HG03175 (cell line): ENCODE results near the gene SCP2.

Experiments used
- ATAC-seq: cut with Tn5 transposase; IDR thresholded peaks from one replicate; pipeline ENCODE4 v1.9.1; 2021; ENCODE audit warnings: mild to moderate bottlenecking, moderate library complexity; ENCODE audit not compliant: unreplicated experiment

The SCP2 gene

DNA sequence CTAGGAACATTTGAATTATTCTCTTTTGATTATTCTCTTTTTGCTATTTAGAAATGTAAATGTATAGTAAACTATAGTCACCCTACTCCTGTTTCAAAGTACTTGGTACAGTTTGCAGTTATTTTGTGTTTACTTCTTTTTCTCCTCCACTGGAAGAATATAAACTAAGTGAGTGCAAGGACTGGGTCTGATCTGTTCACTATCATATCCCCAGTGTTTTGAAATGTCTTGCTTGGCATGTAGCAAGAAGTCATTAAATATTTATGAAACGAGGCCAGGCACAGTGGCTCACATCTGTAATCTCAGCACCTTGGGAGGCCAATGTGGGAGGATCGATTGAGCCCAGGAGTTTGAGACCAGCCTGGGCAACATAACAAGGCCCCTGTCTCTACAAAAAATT, 99.2 kb downstream of the SCP2 start:
- ATAC-seq, result no peak

DNA sequence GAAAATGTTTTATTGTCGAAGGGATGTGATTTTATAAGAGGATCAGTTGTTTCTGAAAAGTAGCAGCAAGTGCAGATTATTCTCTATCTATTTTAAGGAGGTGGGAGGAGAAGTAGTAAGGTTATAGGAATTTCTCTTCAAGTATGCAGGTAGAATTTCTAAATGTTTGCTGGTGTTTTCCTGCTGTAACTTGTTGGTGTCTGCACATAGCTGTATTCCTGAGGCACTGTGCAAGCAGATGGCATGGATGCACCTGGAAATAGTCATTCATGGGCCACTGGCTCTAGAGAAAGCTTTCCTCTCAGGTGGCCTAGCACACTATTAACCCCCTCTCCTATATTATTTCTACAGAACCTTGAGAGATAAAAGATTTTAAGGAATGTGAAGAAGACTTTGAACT, 104.7 kb downstream of the SCP2 start:
- ATAC-seq, result no peak

DNA sequence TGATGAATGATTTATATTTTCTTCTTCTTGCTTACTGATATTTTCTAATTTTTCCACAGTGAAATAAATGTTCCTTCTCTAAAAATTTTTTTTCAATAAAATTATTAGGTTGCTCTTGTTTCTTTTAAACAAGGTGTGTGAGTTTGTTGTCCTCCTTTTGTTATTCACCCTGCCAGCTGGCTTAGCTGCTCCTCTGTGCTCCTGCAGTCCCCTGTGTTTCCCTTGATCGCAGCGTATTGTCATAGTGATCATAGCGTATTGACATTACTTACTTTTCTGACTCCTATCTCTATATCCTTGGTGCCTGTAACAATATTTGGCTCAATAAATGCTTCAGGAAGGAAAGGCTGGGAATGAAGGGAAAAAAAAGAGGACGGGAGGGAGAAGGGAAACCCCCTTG, 110.1 kb downstream of the SCP2 start:
- ATAC-seq, result no peak

DNA sequence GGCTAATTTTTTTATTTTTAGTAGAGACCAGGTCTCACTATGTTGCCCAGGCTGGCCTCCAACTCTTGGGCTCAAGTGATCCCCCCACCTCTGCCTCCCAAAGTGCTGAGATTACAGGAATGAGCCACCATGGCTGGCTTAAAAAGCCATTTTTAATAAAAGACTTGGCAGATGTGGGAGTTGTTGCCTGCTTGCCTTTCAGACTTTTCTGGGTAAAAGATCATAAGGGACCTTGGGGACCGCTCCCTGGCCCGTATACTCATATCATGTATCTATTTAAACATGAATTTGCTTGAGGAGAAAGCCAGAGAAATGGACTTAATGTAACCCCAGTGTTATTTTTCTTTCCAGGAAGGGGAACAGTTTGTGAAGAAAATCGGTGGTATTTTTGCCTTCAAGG, 111.5 kb downstream of the SCP2 start:
- no peak for ATAC-seq

DNA sequence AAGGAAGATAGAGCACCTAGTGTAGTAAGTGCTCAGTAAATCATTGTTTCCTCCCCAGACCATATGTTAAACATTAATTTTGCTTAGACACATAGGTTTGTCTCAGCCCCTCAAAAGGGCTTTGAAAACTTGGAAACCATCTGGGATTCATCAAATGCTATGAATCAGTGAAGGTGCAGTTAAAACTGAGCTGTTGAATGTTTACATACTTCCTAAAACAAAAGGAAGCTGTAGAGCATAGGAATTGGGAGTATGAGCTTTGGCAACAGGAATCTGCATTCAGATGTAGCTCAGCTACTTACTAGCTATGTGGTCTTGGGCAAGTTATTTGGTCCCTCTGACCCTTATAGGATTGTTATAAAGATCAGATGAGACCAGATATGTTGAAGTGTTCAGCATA, 116.2 kb downstream of the SCP2 start:
- ATAC-seq, result no peak

DNA sequence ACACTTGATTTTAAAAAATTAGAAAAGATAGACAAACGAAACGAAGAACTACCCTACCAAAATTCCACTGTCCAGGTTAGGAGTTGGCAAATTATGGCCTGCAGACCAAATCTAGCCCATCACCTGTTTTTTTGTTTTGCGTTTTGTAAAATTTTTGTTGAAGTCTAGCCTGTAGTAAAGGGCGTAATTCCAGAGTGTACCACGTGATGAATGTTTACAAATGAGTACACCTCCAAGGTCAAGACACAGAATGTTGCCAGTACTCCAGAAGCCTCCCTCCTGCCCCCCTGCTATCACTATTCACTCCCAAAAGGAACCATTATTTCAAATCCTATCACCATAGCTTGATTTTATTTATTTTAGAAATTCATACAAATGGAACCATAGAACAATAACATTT, 117.8 kb downstream of the SCP2 start:
- no peak for ATAC-seq

DNA sequence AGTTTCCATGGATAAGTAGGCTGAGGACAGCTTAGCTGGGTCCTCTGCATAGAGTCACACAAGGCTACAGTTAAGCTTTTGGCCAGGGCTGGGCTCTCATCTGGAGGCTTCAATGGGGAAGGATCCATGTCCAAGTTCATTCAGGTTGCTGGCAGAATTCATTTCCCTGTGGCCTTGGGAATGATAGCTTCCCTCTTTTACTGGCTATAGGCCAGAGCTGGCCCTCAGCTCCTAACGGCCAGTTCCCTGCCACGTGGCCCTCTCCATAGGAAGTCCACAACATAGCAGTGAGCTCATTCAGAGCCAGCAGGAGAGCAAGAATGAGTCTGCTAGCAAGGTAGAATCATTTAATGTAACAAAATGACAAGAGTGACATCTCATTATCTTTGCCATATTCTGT, 119.9 kb downstream of the SCP2 start:
- ATAC-seq, result no peak

DNA sequence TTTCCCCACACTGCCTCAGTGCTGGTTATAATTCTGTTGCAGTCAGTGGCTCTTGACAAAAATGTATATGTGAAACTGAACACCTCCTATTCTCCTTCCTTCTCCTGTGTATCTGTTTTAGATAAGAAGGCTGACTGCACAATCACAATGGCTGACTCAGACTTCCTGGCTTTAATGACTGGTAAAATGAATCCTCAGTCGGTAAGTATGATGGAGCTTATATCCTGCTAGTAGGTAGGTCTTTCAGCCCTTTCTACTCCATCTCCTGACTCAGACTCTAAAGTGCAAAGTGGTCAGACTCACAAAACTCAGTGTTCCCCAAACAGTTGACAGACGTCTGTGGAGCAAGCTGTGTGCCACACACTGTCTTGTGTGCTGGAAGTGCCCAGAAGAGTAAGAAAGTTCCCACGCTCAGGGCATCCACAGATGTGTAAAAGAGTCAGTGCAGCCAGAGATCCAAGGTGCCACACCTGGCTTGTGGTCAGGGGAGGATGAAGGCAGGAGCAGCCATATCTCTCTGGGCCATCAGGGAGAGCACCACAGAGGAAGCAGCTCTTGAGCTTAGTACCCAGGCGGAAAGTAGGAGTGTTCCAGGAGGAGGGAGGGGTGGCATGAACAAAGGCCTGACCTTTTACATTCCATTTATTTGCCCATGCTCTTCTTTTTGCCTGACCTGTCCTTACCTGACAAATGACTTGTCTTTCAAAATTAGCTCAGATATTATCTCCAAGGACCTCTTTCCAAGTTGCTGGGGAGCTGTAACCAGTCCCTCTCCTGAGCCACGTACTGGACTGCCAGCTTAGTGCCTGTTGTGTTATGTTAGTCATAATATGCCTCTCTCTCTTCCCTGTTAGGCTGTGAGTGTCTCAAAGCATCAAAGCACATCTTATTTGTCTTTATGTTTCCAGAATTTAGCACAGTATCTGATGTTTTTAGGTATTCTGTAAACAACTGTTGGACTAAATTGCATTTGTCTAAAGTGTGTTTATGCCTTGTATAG, 121.0 kb downstream of the SCP2 start:
- ATAC-seq, result no peak

DNA sequence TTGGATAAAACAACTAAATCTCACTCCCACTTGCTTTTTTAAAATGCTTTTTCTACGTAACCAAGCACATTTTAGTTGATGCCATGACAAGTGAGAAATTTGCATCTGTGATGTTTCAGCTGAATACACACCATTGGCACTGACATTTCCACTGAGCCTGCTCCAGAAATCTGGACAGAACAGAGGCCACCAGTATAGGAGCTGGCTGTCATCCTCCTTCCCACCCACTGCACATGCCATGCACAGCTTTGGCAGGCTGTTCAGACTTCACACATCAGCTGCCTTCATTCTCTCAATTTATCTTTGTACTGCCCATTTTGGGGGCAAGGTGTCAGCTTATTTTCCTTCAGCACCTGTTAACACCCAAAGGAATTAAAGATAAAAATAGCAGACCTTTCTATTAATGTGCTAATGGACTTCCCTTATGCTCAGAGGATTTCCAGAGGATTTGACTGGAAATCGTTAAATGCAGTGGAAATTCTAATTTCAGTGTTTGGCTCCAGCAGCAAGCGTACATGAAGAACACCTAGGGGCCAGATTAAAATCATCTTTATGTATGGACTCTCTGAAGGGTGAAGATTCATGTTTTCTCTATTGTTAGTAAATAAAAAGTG, 122.0 kb downstream of the SCP2 start:
- no peak for ATAC-seq

DNA sequence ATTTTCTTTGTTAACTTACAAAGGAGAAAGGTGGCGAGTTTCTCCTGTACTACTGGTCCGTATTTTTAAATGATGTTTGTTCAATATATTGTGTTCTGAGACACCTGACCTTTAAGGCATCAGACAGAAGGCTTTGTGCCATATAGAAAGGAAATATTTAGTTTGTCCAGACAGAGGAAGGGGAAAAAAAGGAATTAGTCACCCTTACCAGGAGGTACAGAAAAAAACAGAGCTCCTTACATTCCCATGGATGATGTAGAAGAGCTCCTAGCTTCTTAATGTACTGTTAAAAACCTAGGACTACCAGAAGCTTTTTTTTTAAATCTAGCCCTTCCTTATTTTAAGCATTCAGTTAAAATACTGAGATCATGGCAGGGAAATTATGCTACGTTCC, 122.5 kb downstream of the SCP2 start:
- no peak for ATAC-seq

DNA sequence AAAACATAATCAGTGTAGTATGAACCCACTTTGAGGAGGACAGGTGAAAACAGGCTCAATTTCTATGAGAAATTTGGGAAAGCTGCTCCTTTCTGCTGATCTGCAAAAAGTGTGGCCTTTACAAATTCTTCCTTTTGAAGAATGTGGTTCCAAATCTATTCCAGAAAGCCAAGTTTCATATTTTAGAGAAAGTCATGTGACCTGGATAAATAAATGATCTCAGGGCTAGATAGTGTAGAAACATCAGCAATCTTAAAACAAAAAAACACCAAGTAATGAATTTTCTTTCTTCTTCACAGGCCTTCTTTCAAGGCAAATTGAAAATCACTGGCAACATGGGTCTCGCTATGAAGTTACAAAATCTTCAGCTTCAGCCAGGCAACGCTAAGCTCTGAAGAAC, 123.2 kb downstream of the SCP2 start:
- no peak for ATAC-seq

DNA sequence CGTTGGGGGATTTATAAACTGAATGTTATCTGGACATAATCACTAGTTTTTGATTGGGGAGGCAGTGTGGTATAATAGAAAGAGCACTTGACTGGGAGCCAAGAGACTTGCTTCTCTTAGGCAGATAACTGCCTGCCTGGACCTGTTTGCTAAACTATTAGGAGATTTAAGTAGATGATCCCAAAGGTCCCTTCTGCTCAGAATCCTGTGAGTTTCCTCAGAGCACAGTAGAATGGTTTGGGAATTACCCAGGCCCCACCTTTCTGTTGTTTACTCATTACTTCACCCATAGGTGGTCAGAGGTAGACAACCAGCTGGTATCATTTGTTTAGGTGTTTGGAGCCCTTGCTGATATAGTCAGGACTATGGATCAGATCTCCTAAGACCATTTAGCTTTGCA, 124.6 kb downstream of the SCP2 start:
- ATAC-seq, result no peak

DNA sequence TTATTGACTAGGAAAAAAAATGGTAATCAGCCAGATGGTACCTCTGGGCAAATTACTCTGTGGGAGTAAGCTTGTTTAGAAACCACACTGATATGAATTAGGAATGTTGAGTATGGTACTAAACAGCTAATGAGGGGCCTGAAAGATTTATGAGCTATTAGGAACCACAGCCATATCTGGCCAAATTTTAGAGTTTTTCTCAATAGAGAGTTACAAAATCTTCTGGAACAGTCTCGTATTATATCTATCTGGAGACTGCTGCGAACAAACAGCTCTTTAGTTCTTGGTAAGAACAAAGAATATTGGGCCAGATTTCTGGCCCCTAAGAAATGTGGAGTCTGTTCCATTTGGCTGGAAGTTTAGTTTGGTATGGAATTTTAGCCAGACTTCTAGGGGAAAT, 130.1 kb downstream of the SCP2 start:
- ATAC-seq, result no peak

DNA sequence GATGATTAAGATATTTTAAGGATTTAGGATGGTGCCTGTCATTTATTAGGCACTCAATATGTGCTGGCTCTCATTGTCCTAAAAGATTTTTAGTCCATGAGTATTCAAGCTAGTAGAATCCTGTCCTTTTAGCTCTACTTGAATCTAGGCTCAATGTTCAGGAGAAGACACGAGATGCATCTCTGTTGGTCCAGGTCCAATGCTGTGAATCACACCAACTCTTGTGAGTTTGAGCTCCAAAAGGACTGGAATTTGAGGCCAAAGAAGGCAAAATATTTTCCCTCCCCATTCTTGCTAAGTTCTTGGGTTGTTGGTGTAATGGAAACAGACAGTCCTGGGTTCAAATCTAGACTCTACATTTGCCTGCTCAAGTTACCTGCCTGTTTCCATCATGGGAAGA, 133.5 kb downstream of the SCP2 start:
- ATAC-seq, result no peak

DNA sequence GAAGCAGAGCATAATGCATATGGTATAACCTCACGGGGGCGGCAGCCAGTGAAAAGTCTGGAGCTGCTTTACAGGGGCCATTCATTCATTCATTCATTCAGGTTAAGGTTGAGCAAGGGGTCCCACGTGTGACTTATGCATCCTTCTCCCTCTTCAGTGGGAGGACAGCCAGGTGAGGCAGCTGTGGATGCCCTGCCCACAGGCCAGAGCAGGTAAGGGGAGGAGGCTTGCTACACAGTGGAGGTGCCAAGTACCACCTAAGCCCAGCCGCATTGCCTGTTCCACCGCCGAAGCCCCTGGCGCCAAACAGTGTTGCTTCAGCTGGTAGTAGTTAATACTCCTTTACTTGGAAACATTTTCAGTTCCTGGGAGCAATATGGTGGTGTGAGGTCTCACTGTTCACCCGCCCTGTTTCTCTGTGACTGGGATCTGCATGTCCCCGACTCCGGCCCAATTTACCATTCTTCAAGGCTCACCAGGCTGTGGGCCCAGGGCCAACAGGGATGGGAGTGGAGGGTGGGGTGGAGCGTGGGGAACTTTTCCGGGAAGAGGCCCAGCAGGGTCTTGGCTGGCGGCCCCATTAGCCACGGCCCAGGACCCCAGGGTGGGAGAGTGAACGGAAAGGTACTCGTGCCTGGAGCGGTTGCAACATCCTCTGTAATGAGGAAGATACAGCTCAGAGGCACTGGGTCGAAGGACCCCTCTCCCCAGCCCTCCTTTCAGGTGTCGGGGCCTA, 134.2 kb downstream of the SCP2 start:
- ATAC-seq, result no peak

DNA sequence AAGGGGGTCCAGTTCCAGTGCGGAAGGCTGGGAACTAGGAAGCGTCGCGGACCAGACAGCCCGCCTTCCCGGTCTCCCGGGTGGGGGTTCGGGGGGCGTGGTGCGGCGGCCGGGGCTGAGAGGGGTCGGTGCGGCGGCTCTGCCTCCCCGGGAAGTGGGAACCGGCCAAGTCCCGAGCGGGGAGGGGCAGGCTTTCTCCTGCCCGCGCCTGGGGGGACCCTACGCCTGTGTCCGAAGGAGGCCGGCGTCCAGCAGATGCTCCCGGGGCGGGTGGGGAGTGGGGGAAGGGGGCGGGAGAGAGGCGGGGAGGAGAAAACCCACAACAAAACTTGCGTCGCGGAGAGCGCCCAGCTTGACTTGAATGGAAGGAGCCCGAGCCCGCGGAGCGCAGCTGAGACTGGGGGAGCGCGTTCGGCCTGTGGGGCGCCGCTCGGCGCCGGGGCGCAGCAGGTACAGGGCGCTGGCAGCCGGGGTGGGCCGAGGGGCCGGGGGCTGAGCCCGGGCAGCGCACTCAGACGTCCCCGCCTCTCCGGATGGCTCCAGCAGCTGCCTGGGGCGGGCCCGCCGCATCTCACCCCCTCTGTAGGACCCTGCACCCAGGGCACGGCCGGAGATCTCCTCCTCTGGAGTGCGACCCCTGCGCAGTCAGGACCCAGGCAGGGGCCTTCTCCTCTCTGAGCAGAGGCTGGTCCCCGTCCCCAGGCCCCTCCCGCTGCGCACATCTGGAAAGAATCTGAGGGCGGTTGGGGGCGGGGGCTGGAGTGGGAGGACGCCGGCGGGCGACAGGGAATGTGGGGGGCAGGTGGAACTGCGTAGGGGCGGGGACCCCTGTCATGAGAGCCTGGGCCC, 135.0 kb downstream of the SCP2 start, which contains the start of gene PODN:
Gene PODN, plus strand, starts transcription at position 355 of the 849 bp plus-strand sequence. CDS start 7,643 bp downstream, outside the sequence.
- no peak for ATAC-seq

DNA sequence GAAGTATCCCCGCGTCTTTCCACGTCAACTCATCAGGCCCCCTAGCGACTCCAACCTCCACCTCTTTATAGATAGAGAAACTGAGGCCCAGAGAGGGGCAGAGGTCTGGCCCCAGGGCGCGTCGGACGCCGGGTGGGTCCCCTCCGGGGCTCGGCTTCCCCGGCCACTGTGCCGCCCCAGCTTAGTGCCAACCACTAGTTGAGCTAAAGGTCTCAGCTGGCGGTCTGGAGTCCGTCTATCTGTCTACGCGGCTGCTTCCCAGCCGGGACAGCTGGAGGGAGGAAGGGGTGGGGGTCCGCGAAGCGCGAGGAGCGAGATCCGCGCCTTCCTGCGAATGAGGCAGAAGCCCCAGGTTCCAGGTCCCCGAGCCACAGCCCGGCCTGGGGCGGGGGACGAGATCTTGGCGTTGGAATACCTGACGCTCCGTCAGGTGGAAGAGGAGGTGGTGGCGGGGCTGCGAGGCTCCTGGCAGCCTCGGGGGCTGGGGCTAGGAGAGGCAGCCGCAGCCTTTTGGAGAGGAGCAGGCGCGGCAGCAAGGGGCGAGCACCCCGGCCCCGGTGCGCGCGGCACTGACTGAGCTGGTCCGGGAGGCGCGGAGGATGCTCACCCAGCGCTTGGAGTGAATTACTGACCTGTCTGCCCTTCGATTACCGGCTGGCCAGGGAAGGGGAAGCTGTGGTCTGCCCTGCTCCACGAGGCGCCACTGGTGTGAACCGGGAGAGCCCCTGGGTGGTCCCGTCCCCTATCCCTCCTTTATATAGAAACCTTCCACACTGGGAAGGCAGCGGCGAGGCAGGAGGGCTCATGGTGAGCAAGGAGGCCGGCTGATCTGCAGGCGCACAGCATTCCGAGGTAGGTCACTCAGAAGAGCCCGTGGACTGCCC, 135.9 kb downstream of the SCP2 start:
- no peak for ATAC-seq

DNA sequence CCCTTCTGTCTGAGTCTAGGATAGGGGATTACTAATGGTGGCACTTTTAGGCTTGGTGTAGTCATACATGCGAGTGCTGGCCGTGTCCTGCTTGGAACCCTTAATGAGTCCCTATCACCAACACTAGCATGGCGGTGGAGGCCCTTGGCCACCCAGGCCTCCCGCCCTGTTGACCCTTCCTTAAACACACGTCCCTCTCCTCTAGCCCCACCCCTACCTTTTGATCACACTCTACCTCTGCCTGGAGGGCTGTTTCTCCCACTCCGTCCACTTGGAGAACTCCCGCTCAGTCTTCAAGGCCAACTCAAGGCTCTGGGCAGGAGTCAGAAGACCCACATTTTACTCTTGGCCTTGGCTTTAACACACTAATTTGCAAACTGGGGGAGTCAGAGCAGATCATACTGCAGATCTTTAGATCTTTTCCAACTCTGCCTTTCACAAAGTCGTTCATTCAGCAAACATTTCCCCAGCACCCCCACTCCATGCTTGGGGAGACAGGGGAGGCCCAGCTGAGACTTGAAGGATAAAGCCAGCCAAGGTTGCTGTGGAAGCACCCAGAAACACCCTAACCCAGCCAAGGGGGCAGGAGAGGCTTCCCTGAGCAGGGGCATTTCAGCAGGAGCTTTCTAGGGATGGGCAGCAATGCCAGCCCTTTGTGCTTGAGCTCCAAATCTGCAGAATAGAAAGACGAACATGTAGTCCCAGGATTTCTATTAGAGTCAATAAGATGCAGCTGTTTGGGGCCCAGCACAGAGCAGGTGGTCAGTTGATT, 136.9 kb downstream of the SCP2 start:
- no peak for ATAC-seq

DNA sequence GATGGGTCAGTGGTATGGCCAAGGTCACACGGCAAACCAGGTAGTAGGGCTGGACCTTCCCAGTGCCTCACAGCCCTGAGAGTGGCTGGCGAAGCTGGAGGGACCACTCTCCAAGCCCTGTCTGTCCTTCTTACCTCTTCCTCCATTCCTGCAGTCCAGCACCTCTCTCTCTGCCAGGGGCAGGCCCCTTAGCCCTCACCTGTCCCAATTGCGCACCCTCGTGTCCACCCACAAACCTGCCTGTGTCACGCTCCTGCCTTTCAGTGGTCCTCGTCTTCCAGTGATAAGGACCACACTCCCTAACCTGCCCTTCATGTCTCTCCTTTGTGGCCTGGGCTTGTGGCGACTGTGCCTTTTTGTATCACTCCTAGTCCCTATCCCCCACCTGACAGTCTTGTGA, 138.3 kb downstream of the SCP2 start:
- ATAC-seq, result no peak
